Measurements from ENCODE around the gene COL4A4.

GRCh38 chr2:227057060-227057459 is 106.9 kb downstream of the COL4A4 start:
- TF ChIP-seq CTCF (IDR thresholded peaks at IDR 0.05) (no peak), POLR2AphosphoS5 (IDR thresholded peaks at IDR 0.05) (no peak)

All from transverse colon (tissue), 4 donors.